Sigmoid colon (tissue), 7 donors: ENCODE results near the gene PCDH15. TPM values are rescaled to one million over a fixed set of nuclear protein-coding genes. Genes with fewer than 3 reads are reported as not detected.

Experiments used
- DNase-seq: peaks from one replicate; pipeline ENCODE4 v3.0.0-alpha.2; 2019
- H3K27ac ChIP-seq, 4 donors: fragments of 200-600 bp; sonication (generic); one replicate each; pipeline ENCODE4 v1.5.1; 2016 to 2019; ENCODE audit warnings: mild to moderate bottlenecking in 1 of 4
- H3K27me3 ChIP-seq, 3 donors: fragments of 200-600 bp; sonication (generic); one replicate each; pipeline ENCODE4 v1.5.1; 2019; ENCODE audit warnings: mild to moderate bottlenecking in 1 of 3
- H3K36me3 ChIP-seq, 4 donors: fragments of 200-600 bp; sonication (generic); one replicate each; pipeline ENCODE4 v1.5.1; 2016 to 2019
- H3K4me1 ChIP-seq, 4 donors: fragments of 200-600 bp; sonication (generic); one replicate each; pipeline ENCODE4 v1.5.1; 2017 to 2019
- H3K4me3 ChIP-seq, 4 donors: fragments of 200-600 bp; sonication (generic); one replicate each; pipeline ENCODE4 v1.5.1; 2017 to 2019; ENCODE audit warnings: mild to moderate bottlenecking in 2 of 4, moderate library complexity in 1 of 4
- H3K9me3 ChIP-seq, 4 donors: fragments of 200-600 bp in 3 of 4; sonication (generic) in 3 of 4; one replicate each; pipeline versions ENCODE4 v1.5.1 to v1.6.1; 2013 to 2019
- EP300 ChIP-seq, 4 donors: sonication (generic); formaldehyde crosslinking; IDR thresholded peaks; one replicate each; pipeline ENCODE4 v1.6.1; 2017; ENCODE audit warnings: antibody characterized with exemption in 4 of 4
- POLR2A ChIP-seq, 2 donors: fragments of 450-650 bp; IDR thresholded peaks; one replicate each; pipeline ENCODE4 v1.6.1; 2016; ENCODE audit warnings: antibody characterized with exemption in 2 of 2, mild to moderate bottlenecking in 2 of 2, moderate library complexity in 2 of 2
- POLR2AphosphoS5 ChIP-seq, 4 donors: sonication (generic); formaldehyde crosslinking; IDR thresholded peaks; one replicate each; pipeline ENCODE4 v1.6.1; 2017; ENCODE audit warnings: antibody characterized with exemption in 4 of 4
- WGBS, 2 donors: extraction: QIAGEN DNeasy Blood & Tissue Kit; methylation state at CpG; one replicate each; pipeline ENCODE4 v1.1.7; 2013; 5-methylcytosine and 5-hydroxymethylcytosine counted together
- intact Hi-C: fragments of 100-400 bp; cut with DNase I; formaldehyde crosslinking; loops from one replicate; pipeline ENCODE4 v1.15.1; 2023
- polyA plus RNA-seq, 3 donors: library from polyadenylated mRNA; stranded (reverse); fragments of 200-250 nt; gene quantifications; one replicate each; pipeline ENCODE4 v1.2.3, GENCODE V29; 2013
- total RNA-seq, 4 donors: library from RNA; depleted of rRNA; stranded (reverse); fragments of >200 nt; gene quantifications; one replicate each; pipeline ENCODE4 v1.1.0, GENCODE V29; 2016
- TF ChIP-seq, protein P1 (sequence below), 4 experiments: fragments of 450-650 bp in 3 of 4; fragments of 200-600 bp in 1 of 4; IDR thresholded peaks; one replicate each; pipeline ENCODE4 v1.5.1; 2016 to 2019; ENCODE audit warnings: antibody characterized with exemption in 4 of 4, mild to moderate bottlenecking in 3 of 4, moderate library complexity in 2 of 4
- donor health status: healthy with polysubstance abuse.
- donor health status: Bipolar disorder and iron deficiency.
- donor health status: healthy.

Gene PCDH15
- total and polyA plus RNA-seq, 7 donors: 0.14 to 0.71 (median 0.16) TPM; not detected in 2

DNA sequence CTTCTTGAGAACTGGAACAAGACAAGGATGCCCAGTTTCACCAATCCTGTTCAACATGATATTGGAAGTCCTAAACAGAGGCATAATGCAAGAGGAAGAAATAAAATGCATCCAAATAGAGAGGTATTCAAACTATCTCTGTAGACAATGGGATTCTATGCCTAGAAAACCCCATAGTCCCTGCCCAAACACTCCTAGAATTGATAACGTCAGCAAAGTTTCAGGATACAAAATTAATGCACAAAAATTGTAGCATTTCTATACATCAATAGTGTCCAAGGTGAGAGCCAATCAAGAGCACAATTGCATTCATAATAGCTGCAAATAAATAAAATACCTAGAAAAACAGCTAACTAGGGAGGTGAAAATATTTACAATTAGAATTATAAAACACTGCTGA, 72.5 kb downstream of the PCDH15 start:
- DNase-seq: no peak
- Histone ChIP-seq H3K4me3 (no peak overlapping the region), H3K9me3 (no peaks in the 10 kb centered on the region), H3K36me3 (no peaks in the 10 kb centered on the region), H3K4me1 (no peaks in the 10 kb centered on the region), H3K27me3 (no peaks in the 10 kb centered on the region), H3K27ac (no peak overlapping the region)
- intact Hi-C loops: no loop called here
- 83 to 86% methylated on average over 1 of the region's 1 CpG for WGBS, 2 donors
- TF ChIP-seq POLR2AphosphoS5 (IDR thresholded peaks at IDR 0.05) (no peak), POLR2A (IDR thresholded peaks at IDR 0.05) (no peak), EP300 (IDR thresholded peaks at IDR 0.05) (no peak)
- TF ChIP-seq, protein P1, sequence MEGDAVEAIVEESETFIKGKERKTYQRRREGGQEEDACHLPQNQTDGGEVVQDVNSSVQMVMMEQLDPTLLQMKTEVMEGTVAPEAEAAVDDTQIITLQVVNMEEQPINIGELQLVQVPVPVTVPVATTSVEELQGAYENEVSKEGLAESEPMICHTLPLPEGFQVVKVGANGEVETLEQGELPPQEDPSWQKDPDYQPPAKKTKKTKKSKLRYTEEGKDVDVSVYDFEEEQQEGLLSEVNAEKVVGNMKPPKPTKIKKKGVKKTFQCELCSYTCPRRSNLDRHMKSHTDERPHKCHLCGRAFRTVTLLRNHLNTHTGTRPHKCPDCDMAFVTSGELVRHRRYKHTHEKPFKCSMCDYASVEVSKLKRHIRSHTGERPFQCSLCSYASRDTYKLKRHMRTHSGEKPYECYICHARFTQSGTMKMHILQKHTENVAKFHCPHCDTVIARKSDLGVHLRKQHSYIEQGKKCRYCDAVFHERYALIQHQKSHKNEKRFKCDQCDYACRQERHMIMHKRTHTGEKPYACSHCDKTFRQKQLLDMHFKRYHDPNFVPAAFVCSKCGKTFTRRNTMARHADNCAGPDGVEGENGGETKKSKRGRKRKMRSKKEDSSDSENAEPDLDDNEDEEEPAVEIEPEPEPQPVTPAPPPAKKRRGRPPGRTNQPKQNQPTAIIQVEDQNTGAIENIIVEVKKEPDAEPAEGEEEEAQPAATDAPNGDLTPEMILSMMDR (IDR thresholded peaks at IDR 0.05): no peak

- DNase-seq: no peak
- Histone ChIP-seq H3K4me1 (no peaks in the 10 kb centered on the region), H3K9me3 (no peaks in the 10 kb centered on the region), H3K27me3 (no peaks in the 10 kb centered on the region), H3K27ac (no peak overlapping the region), H3K36me3 (no peaks in the 10 kb centered on the region), H3K4me3 (no peak overlapping the region)
- WGBS, 2 donors: 90 to 93% methylated on average over 1 of the region's 1 CpG
- TF ChIP-seq, protein P1 (IDR thresholded peaks at IDR 0.05): no peak
- TF ChIP-seq POLR2A (IDR thresholded peaks at IDR 0.05) (no peak), POLR2AphosphoS5 (IDR thresholded peaks at IDR 0.05) (no peak), EP300 (IDR thresholded peaks at IDR 0.05) (no peak)
- intact Hi-C loops: no loop called here
Measured at GRCh38 chr10:54722075-54722474, 79.0 kb downstream of the PCDH15 start.

- no peak for DNase-seq
- H3K27me3 ChIP-seq: no peaks in the 10 kb centered on the region
- H3K4me3 ChIP-seq: no peak overlapping the region
- no peak overlapping the region for H3K27ac ChIP-seq
- no peaks in the 10 kb centered on the region for H3K9me3 ChIP-seq
- 69 to 83% methylated on average over 3 of the region's 3 CpGs for WGBS, 2 donors
- H3K4me1 ChIP-seq: no peaks in the 10 kb centered on the region
- no peaks in the 10 kb centered on the region for H3K36me3 ChIP-seq
- TF ChIP-seq POLR2A (IDR thresholded peaks at IDR 0.05): no peak
- TF ChIP-seq, protein P1 (IDR thresholded peaks at IDR 0.05): no peak
- no peak for TF ChIP-seq EP300 (IDR thresholded peaks at IDR 0.05)
- TF ChIP-seq POLR2AphosphoS5 (IDR thresholded peaks at IDR 0.05): no peak
- intact Hi-C loops: no loop called here
Measured at GRCh38 chr10:54710918-54711317, 90.1 kb downstream of the PCDH15 start.

- intact Hi-C loops: no loop called here
- no peak for DNase-seq
- Histone ChIP-seq H3K9me3 (no peaks in the 10 kb centered on the region), H3K27me3 (no peaks in the 10 kb centered on the region), H3K36me3 (no peaks in the 10 kb centered on the region), H3K27ac (no peak overlapping the region), H3K4me1 (no peaks in the 10 kb centered on the region), H3K4me3 (no peak overlapping the region)
- TF ChIP-seq, protein P1 (IDR thresholded peaks at IDR 0.05): no peak
- no peak for TF ChIP-seq POLR2AphosphoS5 (IDR thresholded peaks at IDR 0.05)
- no peak for TF ChIP-seq POLR2A (IDR thresholded peaks at IDR 0.05)
- no peak for TF ChIP-seq EP300 (IDR thresholded peaks at IDR 0.05)
- WGBS, 2 donors: 63 to 68% methylated on average over 8 of the region's 8 CpGs
Measured at GRCh38 chr10:54708591-54708990, 92.4 kb downstream of the PCDH15 start.

- no peaks in the 10 kb centered on the region for H3K4me1 ChIP-seq
- no peaks in the 10 kb centered on the region for H3K36me3 ChIP-seq
- H3K27ac ChIP-seq: no peak overlapping the region
- intact Hi-C loops: no loop called here
- no peak for TF ChIP-seq POLR2A (IDR thresholded peaks at IDR 0.05)
- no peak for TF ChIP-seq EP300 (IDR thresholded peaks at IDR 0.05)
- TF ChIP-seq POLR2AphosphoS5 (IDR thresholded peaks at IDR 0.05): no peak
- TF ChIP-seq, protein P1 (IDR thresholded peaks at IDR 0.05): no peak
- H3K4me3 ChIP-seq: no peak overlapping the region
- no peaks in the 10 kb centered on the region for H3K27me3 ChIP-seq
- H3K9me3 ChIP-seq: no peaks in the 10 kb centered on the region
- DNase-seq: no peak
- 48 to 70% methylated on average over 2 of the region's 2 CpGs for WGBS, 2 donors
Measured at GRCh38 chr10:54708021-54708420, 93.0 kb downstream of the PCDH15 start.
